T-helper 9 cell (primary cell): Measurements from ENCODE around the gene DBNDD2.

ENCODE experiments used
- DNase-seq: peaks from one replicate; pipeline ENCODE4 v3.0.0-alpha.2; 2020

The DBNDD2 gene

GRCh38 chr20:45419188-45420091 is 11.4 kb downstream of the DBNDD2 start:
- DNase-seq = no peak

- no peak for DNase-seq
These were observed 12.0 kb downstream of the DBNDD2 start for GRCh38 chr20:45420125-45420524.

GRCh38 chr20:45423700-45424099 is 15.6 kb downstream of the DBNDD2 start:
- DNase-seq = no peak

- DNase-seq = no peak
These were observed 17.5 kb downstream of the DBNDD2 start for GRCh38 chr20:45425561-45425960.

GRCh38 chr20:45426320-45427016 is 18.4 kb downstream of the DBNDD2 start:
- no peak for DNase-seq

GRCh38 chr20:45427236-45428149 is 19.4 kb downstream of the DBNDD2 start:
- no peak for DNase-seq

GRCh38 chr20:45429618-45430017 is 21.5 kb downstream of the DBNDD2 start:
- DNase-seq = no peak

- no peak for DNase-seq
These were observed 24.2 kb downstream of the DBNDD2 start for GRCh38 chr20:45432294-45432693.

GRCh38 chr20:45433316-45433715 is 25.2 kb downstream of the DBNDD2 start:
- no peak for DNase-seq

- DNase-seq = no peak
These were observed 25.9 kb downstream of the DBNDD2 start for GRCh38 chr20:45433976-45434375.

GRCh38 chr20:45436732-45437485 is 28.8 kb downstream of the DBNDD2 start:
- peak; percentile 86 for DNase-seq

- no peak for DNase-seq
These were observed 32.3 kb downstream of the DBNDD2 start for GRCh38 chr20:45440424-45440823.

- DNase-seq = no peak
These were observed 33.0 kb downstream of the DBNDD2 start for GRCh38 chr20:45440891-45441685.

GRCh38 chr20:45441746-45442145 is 33.7 kb downstream of the DBNDD2 start:
- DNase-seq = no peak

- DNase-seq = peak; percentile 20
These were observed 36.0 kb downstream of the DBNDD2 start for GRCh38 chr20:45444050-45444449.

GRCh38 chr20:45445805-45446562 is 37.9 kb downstream of the DBNDD2 start:
- peak; percentile 18 for DNase-seq

GRCh38 chr20:45448270-45448669 is 40.2 kb downstream of the DBNDD2 start:
- DNase-seq = no peak

GRCh38 chr20:45449528-45449927 is 41.4 kb downstream of the DBNDD2 start:
- DNase-seq = no peak

- no peak for DNase-seq
These were observed 42.2 kb downstream of the DBNDD2 start for GRCh38 chr20:45450097-45450818.

- DNase-seq = no peak
These were observed 44.1 kb downstream of the DBNDD2 start for GRCh38 chr20:45452238-45452637.
